ENCODE results near the gene ATP6V0C.

The ATP6V0C gene

GRCh38 chr16:2513405-2514332 is at the start of gene ATP6V0C:
Gene ATP6V0C, plus strand, starts transcription at chr16:2513952. Its CDS starts 152 bp downstream, at chr16:2514104.
- no peak for FAIRE-seq

- FAIRE-seq: no peak
These were observed 49.4 kb upstream of the ATP6V0C start for GRCh38 chr16:2464333-2464732.

- FAIRE-seq: no peak
These were observed 47.9 kb upstream of the ATP6V0C start for GRCh38 chr16:2465653-2466415.

GRCh38 chr16:2466667-2467527 is 46.9 kb upstream of the ATP6V0C start:
- no peak for FAIRE-seq

- FAIRE-seq: no peak
These were observed 46.1 kb upstream of the ATP6V0C start for GRCh38 chr16:2467528-2468232.

GRCh38 chr16:2468233-2468724 is 45.5 kb upstream of the ATP6V0C start:
- no peak for FAIRE-seq

- FAIRE-seq: no peak
These were observed 44.9 kb upstream of the ATP6V0C start for GRCh38 chr16:2468725-2469398.

- FAIRE-seq: no peak
These were observed 44.1 kb upstream of the ATP6V0C start for GRCh38 chr16:2469399-2470233.

GRCh38 chr16:2470234-2470601 is 43.5 kb upstream of the ATP6V0C start:
- no peak for FAIRE-seq

GRCh38 chr16:2470603-2471015 is 43.1 kb upstream of the ATP6V0C start:
- peak; percentile 23 for FAIRE-seq

- FAIRE-seq: no peak
These were observed 42.6 kb upstream of the ATP6V0C start, which contains the start of gene NTN3 for GRCh38 chr16:2471016-2471652. Gene NTN3, plus strand, starts transcription at chr16:2471297. Its CDS starts 405 bp downstream, at chr16:2471702.

- no peak for FAIRE-seq
These were observed 41.9 kb upstream of the ATP6V0C start for GRCh38 chr16:2471653-2472487.

GRCh38 chr16:2472488-2472864 is 41.3 kb upstream of the ATP6V0C start:
- FAIRE-seq: no peak

- FAIRE-seq: no peak
These were observed 40.8 kb upstream of the ATP6V0C start for GRCh38 chr16:2472885-2473445.

- no peak for FAIRE-seq
These were observed 40.3 kb upstream of the ATP6V0C start for GRCh38 chr16:2473446-2473926.

- FAIRE-seq: no peak
These were observed 39.5 kb upstream of the ATP6V0C start for GRCh38 chr16:2473999-2474876.

- FAIRE-seq: no peak
These were observed 38.8 kb upstream of the ATP6V0C start, which contains the start of gene TBC1D24 for GRCh38 chr16:2474877-2475412. Gene TBC1D24, plus strand, starts transcription at chr16:2475127. Its CDS starts 21,022 bp downstream, at chr16:2496149.
